ENCODE data around the gene LAYN. TPM values are rescaled to one million over a fixed set of nuclear protein-coding genes. Genes with fewer than 3 reads are reported as not detected.

The LAYN gene
- total RNA-seq, 2 experiments from 2014 or later = 1.3 to 1.4 TPM

DNA sequence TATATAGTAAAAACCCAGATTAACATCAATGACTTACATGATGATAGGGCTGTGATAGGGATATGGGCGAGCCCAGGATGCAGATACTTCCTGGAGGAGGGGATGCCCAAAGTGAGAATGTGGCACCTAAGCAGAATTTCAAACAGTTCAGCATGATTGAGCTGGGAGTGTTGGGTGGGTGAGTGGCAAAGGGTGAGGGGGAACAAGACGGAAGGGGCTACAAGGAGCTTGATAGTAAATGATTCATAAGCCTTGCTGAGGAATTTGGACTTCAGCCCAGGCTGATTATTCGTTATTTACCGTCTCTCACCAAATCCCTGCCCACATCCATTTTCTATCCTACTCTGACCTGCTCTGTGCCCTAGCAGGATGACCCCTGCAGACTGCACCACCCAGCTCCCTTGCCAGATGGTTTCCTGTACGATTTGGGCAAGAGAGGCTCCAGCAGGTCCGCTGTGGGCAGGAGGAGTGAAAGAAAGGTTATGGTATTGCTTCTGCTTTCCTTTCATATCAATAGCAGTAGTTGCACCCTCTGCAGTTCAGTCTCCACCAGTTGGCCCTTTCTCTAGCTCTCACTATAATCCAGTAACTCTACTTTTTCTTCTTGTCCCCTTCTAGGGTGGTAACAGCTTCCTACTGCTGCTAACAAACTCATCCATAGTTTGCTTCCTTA, 31.4 kb downstream of the LAYN start:
- H3K4me3 Mint-ChIP-seq = no peak overlapping the region
- no peak overlapping the region for H3K4me3 ChIP-seq (ENCODE audit: low read length)
- no peak for DNase-seq
- peaks cover 7% of the 10 kb centered on the region for H3K27me3 Mint-ChIP-seq
- peaks cover 2 to 4% of the 10 kb centered on the region in 2 experiments for H3K27me3 ChIP-seq (ENCODE audit: control insufficient read depth in 1 of 2, insufficient read depth in 2 of 2, low read length in 2 of 2)
- H3K4me1 ChIP-seq (ENCODE audit: insufficient read depth, low read length) = no peaks in the 10 kb centered on the region
- ChIA-PET CTCF (no interaction called here), POLR2A (no interaction called here)
- ATAC-seq (ENCODE audit: poor library complexity) = no peak
- TF ChIP-seq, protein P1, sequence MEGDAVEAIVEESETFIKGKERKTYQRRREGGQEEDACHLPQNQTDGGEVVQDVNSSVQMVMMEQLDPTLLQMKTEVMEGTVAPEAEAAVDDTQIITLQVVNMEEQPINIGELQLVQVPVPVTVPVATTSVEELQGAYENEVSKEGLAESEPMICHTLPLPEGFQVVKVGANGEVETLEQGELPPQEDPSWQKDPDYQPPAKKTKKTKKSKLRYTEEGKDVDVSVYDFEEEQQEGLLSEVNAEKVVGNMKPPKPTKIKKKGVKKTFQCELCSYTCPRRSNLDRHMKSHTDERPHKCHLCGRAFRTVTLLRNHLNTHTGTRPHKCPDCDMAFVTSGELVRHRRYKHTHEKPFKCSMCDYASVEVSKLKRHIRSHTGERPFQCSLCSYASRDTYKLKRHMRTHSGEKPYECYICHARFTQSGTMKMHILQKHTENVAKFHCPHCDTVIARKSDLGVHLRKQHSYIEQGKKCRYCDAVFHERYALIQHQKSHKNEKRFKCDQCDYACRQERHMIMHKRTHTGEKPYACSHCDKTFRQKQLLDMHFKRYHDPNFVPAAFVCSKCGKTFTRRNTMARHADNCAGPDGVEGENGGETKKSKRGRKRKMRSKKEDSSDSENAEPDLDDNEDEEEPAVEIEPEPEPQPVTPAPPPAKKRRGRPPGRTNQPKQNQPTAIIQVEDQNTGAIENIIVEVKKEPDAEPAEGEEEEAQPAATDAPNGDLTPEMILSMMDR (IDR thresholded peaks at IDR 0.05) = no peak
- no peaks in the 10 kb centered on the region for H3K9me3 Mint-ChIP-seq
- H3K36me3 Mint-ChIP-seq (ENCODE audit: low read depth) = no peaks in the 10 kb centered on the region
- H3K36me3 ChIP-seq (ENCODE audit: insufficient read depth, low read length) = no peaks in the 10 kb centered on the region
- H3K27ac Mint-ChIP-seq = no peak overlapping the region
- no peaks in the 10 kb centered on the region for H3K4me1 Mint-ChIP-seq (ENCODE audit: low read depth)
- no peaks in the 10 kb centered on the region for H3K9me3 ChIP-seq (ENCODE audit: control insufficient read depth in 1 of 2, insufficient read depth in 1 of 2, low read length in 2 of 2)
- H3K27ac ChIP-seq (ENCODE audit: low read depth in 1 of 2, low read length in 2 of 2) = no peak overlapping the region
- intact Hi-C loops (cut with DNase I, micrococcal nuclease) = no loop called here

DNA sequence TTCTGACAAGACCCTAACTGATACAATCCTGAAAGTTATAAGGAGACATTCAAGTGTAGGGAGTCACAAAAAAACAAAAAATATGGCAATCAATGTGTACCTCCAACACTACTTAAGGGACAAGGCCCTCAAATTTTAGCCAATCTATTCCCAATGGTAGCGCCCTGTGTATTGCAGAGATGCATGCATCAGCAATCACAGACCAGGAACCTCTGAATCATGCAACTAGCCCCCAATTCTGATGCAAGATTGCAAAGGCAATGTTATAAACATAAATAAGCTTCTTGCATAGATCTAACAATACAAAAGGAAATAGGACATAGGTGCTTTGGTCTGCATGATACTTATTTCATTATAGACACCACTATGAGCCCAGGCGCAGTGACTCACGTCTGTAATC, 32.1 kb downstream of the LAYN start:
- DNase-seq (no peak), ATAC-seq (ENCODE audit: poor library complexity) (no peak)
- no peaks in the 10 kb centered on the region for H3K36me3 ChIP-seq (ENCODE audit: insufficient read depth, low read length)
- TF ChIP-seq, protein P1 (IDR thresholded peaks at IDR 0.05) = no peak
- H3K27ac ChIP-seq (ENCODE audit: low read depth in 1 of 2, low read length in 2 of 2) = no peak overlapping the region
- intact Hi-C loops (cut with DNase I, micrococcal nuclease) = no loop called here
- CTCF ChIA-PET = interaction anchor here (1.3 kb wide), 1 partner anchor 272 kb away, joined by 3 read pairs; no protein-coding TSS in a partner anchor
- peaks cover 7% of the 10 kb centered on the region for H3K27me3 Mint-ChIP-seq
- peaks cover 2 to 4% of the 10 kb centered on the region in 2 experiments for H3K27me3 ChIP-seq (ENCODE audit: control insufficient read depth in 1 of 2, insufficient read depth in 2 of 2, low read length in 2 of 2)
- POLR2A ChIA-PET = no interaction called here
- no peaks in the 10 kb centered on the region for H3K36me3 Mint-ChIP-seq (ENCODE audit: low read depth)
- no peaks in the 10 kb centered on the region for H3K4me1 ChIP-seq (ENCODE audit: insufficient read depth, low read length)
- no peaks in the 10 kb centered on the region for H3K4me1 Mint-ChIP-seq (ENCODE audit: low read depth)
- no peak overlapping the region for H3K4me3 ChIP-seq (ENCODE audit: low read length)
- H3K4me3 Mint-ChIP-seq = no peak overlapping the region
- H3K9me3 ChIP-seq (ENCODE audit: control insufficient read depth in 1 of 2, insufficient read depth in 1 of 2, low read length in 2 of 2) = no peaks in the 10 kb centered on the region
- H3K9me3 Mint-ChIP-seq = no peaks in the 10 kb centered on the region
- H3K27ac Mint-ChIP-seq = no peak overlapping the region

DNA sequence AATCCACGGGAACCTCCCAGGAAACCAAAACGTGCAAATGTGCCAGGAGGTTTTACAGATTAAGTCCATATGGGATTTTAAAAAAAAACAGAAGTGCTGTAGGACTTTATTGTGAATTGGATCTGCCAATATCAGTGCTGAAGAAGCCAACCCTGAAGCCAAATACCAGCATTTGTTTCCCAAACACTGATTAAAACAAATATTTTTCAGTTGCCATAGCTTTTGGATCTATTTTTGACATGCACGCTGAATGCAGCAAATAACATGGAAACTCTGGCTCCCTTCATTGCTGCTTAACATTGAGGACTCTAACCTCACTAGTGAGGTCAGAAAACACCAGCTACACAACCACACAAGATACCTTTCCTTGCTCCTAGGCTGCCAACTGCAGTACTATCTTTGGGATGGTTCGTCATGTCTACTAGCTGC, 33.3 kb downstream of the LAYN start:
- no peaks in the 10 kb centered on the region for H3K36me3 ChIP-seq (ENCODE audit: insufficient read depth, low read length)
- intact Hi-C loops (cut with DNase I, micrococcal nuclease) = no loop called here
- no peaks in the 10 kb centered on the region for H3K36me3 Mint-ChIP-seq (ENCODE audit: low read depth)

More for the DNA sequence above, 33.3 kb downstream of the LAYN start:
- TF ChIP-seq, protein P1 (IDR thresholded peaks at IDR 0.05) = no peak
- ChIA-PET CTCF (interaction anchor here (1.3 kb wide), 1 partner anchor 271 kb away, joined by 3 read pairs; no protein-coding TSS in a partner anchor), POLR2A (no interaction called here)
- Histone ChIP-seq H3K4me1 (ENCODE audit: insufficient read depth, low read length) (no peaks in the 10 kb centered on the region), H3K27me3 (ENCODE audit: control insufficient read depth in 1 of 2, insufficient read depth in 2 of 2, low read length in 2 of 2) (peaks cover 2 to 4% of the 10 kb centered on the region in 2 experiments), H3K4me3 (ENCODE audit: low read length) (no peak overlapping the region), H3K9me3 (ENCODE audit: control insufficient read depth in 1 of 2, insufficient read depth in 1 of 2, low read length in 2 of 2) (no peaks in the 10 kb centered on the region), H3K27ac (ENCODE audit: low read depth in 1 of 2, low read length in 2 of 2) (no peak overlapping the region)
- ATAC-seq (ENCODE audit: poor library complexity) (no peak), DNase-seq (no peak)
- no peaks in the 10 kb centered on the region for H3K9me3 Mint-ChIP-seq
- no peaks in the 10 kb centered on the region for H3K4me1 Mint-ChIP-seq (ENCODE audit: low read depth)
- H3K4me3 Mint-ChIP-seq = no peak overlapping the region
- H3K27me3 Mint-ChIP-seq = peaks cover 7% of the 10 kb centered on the region
- no peak overlapping the region for H3K27ac Mint-ChIP-seq
